Panc1 (cell line): ENCODE data around the gene DNAJC2.

Experiments
- POLR2AphosphoS5 ChIP-seq: IDR thresholded peaks from 2 replicates; pipeline ENCODE4 v1.6.1; 2012; ENCODE audit warnings: mild to moderate bottlenecking, low read depth, low read length, moderate library complexity
- TCF7L2 ChIP-seq: IDR thresholded peaks from 2 replicates; pipeline ENCODE4 v1.6.1; 2011; ENCODE audit warnings: mild to moderate bottlenecking, low read depth, low read length, inconsistent platforms
- TF ChIP-seq, protein P1 (sequence below): fragments of 450-650 bp; IDR thresholded peaks from 2 replicates; pipeline ENCODE4 v1.5.1; 2017; ENCODE audit warnings: mild to moderate bottlenecking

DNA sequence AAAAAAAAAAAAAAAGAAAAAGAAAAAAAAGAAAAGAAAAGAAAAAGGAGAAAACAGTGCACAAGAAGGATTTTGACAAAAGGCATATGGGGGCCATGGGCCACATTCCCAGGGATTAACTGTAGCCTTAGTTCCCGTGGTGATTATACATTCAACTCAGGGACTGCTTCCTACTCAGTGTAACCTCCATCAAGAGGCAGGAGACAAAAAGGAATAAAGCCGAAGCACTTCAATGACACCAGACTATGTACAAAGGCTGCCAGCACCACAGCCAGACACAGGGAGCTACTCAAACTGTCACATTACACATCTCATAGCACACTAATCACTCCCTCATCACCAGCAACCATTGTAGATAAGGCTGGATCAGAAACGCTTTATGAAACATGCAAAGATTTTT lies 52.4 kb downstream of the DNAJC2 start:
- no peak for TF ChIP-seq POLR2AphosphoS5
- no peak for TF ChIP-seq TCF7L2
- TF ChIP-seq, protein P1, sequence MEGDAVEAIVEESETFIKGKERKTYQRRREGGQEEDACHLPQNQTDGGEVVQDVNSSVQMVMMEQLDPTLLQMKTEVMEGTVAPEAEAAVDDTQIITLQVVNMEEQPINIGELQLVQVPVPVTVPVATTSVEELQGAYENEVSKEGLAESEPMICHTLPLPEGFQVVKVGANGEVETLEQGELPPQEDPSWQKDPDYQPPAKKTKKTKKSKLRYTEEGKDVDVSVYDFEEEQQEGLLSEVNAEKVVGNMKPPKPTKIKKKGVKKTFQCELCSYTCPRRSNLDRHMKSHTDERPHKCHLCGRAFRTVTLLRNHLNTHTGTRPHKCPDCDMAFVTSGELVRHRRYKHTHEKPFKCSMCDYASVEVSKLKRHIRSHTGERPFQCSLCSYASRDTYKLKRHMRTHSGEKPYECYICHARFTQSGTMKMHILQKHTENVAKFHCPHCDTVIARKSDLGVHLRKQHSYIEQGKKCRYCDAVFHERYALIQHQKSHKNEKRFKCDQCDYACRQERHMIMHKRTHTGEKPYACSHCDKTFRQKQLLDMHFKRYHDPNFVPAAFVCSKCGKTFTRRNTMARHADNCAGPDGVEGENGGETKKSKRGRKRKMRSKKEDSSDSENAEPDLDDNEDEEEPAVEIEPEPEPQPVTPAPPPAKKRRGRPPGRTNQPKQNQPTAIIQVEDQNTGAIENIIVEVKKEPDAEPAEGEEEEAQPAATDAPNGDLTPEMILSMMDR, result no peak
